Fibroblast of mammary gland (primary cell): Measurements from ENCODE around the gene SUPT3H.

ENCODE experiments used
- DNase-seq: peaks from one replicate; pipeline ENCODE4 v3.0.0-alpha.2; 2010; ENCODE audit warnings: low read depth
- H3K4me3 ChIP-seq: 2 replicates; pipeline ENCODE4 v1.5.1; 2011; ENCODE audit warnings: low read depth, mild to moderate bottlenecking, low read length, moderate library complexity; ENCODE audit not compliant: control insufficient read depth
- TF ChIP-seq, protein P1 (sequence below): conservative IDR thresholded peaks from 2 replicates; pipeline ENCODE4 v1.5.1; 2011; ENCODE audit warnings: low read depth, low read length, inconsistent platforms; ENCODE audit not compliant: control insufficient read depth, insufficient read depth

The SUPT3H gene

GRCh38 chr6:45253453-45253852 is 124.3 kb downstream of the SUPT3H start:
- TF ChIP-seq, protein P1, sequence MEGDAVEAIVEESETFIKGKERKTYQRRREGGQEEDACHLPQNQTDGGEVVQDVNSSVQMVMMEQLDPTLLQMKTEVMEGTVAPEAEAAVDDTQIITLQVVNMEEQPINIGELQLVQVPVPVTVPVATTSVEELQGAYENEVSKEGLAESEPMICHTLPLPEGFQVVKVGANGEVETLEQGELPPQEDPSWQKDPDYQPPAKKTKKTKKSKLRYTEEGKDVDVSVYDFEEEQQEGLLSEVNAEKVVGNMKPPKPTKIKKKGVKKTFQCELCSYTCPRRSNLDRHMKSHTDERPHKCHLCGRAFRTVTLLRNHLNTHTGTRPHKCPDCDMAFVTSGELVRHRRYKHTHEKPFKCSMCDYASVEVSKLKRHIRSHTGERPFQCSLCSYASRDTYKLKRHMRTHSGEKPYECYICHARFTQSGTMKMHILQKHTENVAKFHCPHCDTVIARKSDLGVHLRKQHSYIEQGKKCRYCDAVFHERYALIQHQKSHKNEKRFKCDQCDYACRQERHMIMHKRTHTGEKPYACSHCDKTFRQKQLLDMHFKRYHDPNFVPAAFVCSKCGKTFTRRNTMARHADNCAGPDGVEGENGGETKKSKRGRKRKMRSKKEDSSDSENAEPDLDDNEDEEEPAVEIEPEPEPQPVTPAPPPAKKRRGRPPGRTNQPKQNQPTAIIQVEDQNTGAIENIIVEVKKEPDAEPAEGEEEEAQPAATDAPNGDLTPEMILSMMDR = no peak
- no peak for DNase-seq
- no peak overlapping the region for H3K4me3 ChIP-seq

GRCh38 chr6:45231660-45232059 is 146.1 kb downstream of the SUPT3H start:
- TF ChIP-seq, protein P1 = no peak
- no peak for DNase-seq
- no peak overlapping the region for H3K4me3 ChIP-seq

DNA sequence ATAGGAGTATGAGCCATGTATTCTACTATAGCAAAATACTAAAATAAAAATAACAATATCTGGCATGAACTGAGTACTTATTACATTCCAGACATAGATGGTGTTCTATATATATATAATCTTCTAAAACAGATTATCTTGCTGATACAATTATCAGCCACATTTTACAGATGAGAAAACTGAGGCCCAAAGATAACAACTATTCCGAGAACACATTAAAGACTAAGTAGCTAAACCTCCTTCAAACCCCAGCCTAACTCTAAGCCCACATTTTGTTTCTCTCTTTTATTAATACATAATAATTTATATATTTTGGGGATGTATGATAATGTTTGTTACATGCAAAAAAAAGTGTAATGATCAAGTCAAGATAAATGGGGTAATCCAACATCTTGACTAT is 148.3 kb downstream of the SUPT3H start:
- no peak overlapping the region for H3K4me3 ChIP-seq
- TF ChIP-seq, protein P1 = no peak
- no peak for DNase-seq

DNA sequence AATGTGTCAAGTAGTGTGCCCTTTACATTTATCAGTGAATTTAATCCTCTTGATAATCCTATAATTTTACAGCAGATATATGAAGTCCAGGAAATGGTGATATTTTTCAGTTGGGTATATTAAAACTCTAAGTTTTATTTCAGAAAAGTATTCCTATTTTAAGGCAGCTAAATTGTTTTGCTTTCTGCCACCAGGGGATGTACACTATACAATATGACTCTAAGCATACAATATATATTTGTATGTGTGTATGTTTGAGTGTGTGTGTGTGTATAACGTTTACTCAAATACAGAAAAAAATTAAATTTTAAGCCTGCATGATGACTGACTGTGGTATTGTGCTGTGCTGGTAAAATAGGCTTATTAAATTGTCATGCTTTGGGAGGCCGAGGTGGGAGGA is 151.7 kb downstream of the SUPT3H start:
- TF ChIP-seq, protein P1 = no peak
- no peak for DNase-seq
- no peak overlapping the region for H3K4me3 ChIP-seq

- DNase-seq = no peak
- TF ChIP-seq, protein P1 = no peak
- no peak overlapping the region for H3K4me3 ChIP-seq
Measured at GRCh38 chr6:45222380-45222779, 155.4 kb downstream of the SUPT3H start.

DNA sequence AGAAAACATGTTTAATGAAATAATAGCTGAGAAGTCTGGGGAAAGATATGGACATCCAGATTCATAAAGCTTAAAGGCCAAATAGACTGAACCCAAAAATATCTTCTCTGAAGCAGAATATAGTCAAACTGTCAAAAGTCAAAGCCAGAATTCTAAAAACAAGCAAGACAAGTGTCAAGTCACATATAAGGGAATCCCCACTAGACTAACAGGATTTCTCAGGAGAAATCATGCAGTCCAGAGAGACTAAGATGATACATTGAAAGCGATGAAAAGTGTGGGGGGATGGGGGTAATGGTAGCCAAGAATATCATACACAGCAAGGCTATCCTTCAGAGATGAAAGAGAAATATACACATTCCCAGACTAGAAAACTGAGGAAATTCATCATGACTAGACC is 162.0 kb downstream of the SUPT3H start:
- no peak overlapping the region for H3K4me3 ChIP-seq
- TF ChIP-seq, protein P1 = no peak

GRCh38 chr6:45212976-45213375 is 164.8 kb downstream of the SUPT3H start:
- no peak for DNase-seq
- TF ChIP-seq, protein P1 = no peak
- no peak overlapping the region for H3K4me3 ChIP-seq

More for the DNA sequence above, 162.0 kb downstream of the SUPT3H start:
- no peak for DNase-seq
